GM13977 (cell line): ENCODE results near the gene NKPD1.
A peak's percentile ranks its signal among the peaks of the same experiment; 100 is the strongest.

Source experiments
- DNase-seq: peaks from one replicate; pipeline ENCODE4 v3.0.0; 2012; ENCODE audit warnings: low spot score
- CTCF ChIP-seq: IDR thresholded peaks from 2 replicates; pipeline ENCODE4 v1.5.1; 2012; ENCODE audit warnings: mild to moderate bottlenecking, control low read depth; ENCODE audit not compliant: insufficient read depth; ENCODE audit errors: extremely low read depth, missing control alignments
- in situ Hi-C: fragments of 300-500 bp; cut with MboI; formaldehyde crosslinking; loops from one replicate; pipeline ENCODE4 v1.12.0; 2022; ENCODE audit warnings: low sequenced_read_pairs, low pct_unique_long_range_greater_than_20kb, mixed read lengths, inconsistent platforms; ENCODE audit not compliant: unreplicated experiment

Gene NKPD1

GRCh38 chr19:45191375-45191774, 30.6 kb upstream of the NKPD1 start:
- TF ChIP-seq CTCF = no peak
- DNase-seq = no peak
- in situ Hi-C loops = no loop called here

- TF ChIP-seq CTCF = no peak
- DNase-seq = no peak
- in situ Hi-C loops = no loop called here
These were observed 29.2 kb upstream of the NKPD1 start for GRCh38 chr19:45189971-45190370.

- DNase-seq = peak; percentile 79
- peak; percentile 64 for TF ChIP-seq CTCF
- in situ Hi-C loops = no loop called here
These were observed 26.8 kb upstream of the NKPD1 start for GRCh38 chr19:45187421-45188100.

- DNase-seq = no peak
- TF ChIP-seq CTCF = no peak
- in situ Hi-C loops = no loop called here
These were observed 25.9 kb upstream of the NKPD1 start for GRCh38 chr19:45186509-45187334.

DNA sequence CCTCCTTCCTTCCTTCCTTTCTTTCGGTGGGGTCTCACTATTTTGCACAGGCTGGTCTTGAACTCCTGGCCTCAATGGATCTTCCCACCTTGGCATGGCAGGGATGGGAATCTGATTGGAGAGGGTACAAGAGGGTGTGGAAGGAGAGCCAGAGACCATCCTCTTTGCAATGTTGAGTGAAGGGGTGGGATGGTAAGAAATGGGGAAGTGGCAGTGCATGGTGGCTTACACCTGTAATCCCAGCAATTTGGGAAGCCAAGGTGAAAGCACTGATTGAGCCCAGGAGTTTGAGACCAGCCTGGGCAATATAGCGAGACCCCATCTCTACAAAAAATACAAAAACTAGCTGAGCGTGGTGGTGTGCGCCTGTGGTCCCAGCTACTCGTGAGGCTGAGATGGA, 23.3 kb upstream of the NKPD1 start:
- in situ Hi-C loops = no loop called here
- DNase-seq = no peak

GRCh38 chr19:45182758-45183157, 22.0 kb upstream of the NKPD1 start:
- in situ Hi-C loops = no loop called here
- no peak for TF ChIP-seq CTCF
- DNase-seq = no peak

More for the DNA sequence above, 23.3 kb upstream of the NKPD1 start:
- TF ChIP-seq CTCF = no peak
